ENCODE measurements around the gene RHBDL1.

DNA sequence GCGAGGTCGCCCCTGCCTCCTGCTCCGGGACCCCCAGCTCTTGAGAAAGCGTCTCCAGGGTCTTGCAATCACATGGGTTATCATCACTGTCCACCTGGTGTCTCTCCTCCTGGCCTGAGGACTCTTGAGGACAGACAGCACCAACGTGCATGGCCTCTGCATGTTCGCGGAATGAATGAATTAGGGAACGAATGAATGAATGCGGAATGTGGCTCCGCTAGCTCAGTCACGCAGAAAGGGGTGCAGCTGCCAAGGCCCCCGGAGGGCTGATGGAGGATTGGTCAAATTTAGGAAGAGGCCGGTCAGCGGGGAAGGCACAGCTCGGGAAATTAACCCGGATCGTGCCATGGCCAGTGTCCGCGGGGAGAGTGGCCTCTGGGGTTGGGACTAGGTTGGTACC lies 26.9 kb downstream of the RHBDL1 start:
- TF ChIP-seq, protein P1, sequence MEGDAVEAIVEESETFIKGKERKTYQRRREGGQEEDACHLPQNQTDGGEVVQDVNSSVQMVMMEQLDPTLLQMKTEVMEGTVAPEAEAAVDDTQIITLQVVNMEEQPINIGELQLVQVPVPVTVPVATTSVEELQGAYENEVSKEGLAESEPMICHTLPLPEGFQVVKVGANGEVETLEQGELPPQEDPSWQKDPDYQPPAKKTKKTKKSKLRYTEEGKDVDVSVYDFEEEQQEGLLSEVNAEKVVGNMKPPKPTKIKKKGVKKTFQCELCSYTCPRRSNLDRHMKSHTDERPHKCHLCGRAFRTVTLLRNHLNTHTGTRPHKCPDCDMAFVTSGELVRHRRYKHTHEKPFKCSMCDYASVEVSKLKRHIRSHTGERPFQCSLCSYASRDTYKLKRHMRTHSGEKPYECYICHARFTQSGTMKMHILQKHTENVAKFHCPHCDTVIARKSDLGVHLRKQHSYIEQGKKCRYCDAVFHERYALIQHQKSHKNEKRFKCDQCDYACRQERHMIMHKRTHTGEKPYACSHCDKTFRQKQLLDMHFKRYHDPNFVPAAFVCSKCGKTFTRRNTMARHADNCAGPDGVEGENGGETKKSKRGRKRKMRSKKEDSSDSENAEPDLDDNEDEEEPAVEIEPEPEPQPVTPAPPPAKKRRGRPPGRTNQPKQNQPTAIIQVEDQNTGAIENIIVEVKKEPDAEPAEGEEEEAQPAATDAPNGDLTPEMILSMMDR (IDR thresholded peaks at IDR 0.05), result no peak
- TF ChIP-seq ZFX (IDR thresholded peaks at IDR 0.05; ENCODE audit: borderline replicate concordance), result no peak

Measured in 22Rv1 (cell line).